ENCODE results near the gene LDB2.

Gene LDB2

DNA sequence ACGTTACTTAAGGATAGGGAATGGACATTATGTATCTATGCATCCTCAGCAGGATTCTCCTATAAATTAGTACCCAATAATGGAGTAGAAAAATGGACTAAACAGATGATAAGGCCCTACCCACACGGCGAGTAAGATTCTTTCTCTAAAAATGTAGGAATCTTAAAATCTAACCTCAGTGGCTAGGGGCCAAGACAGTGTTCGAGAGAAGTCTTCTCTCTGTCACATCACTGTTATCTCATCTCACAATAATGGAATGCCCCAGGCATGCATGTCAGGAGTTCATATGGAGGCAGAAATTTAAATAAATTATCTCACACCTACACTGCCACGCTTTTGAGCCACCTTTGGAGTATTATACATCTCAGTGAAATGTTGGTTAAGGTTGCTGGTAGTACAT, 132.9 kb downstream of the LDB2 start:
- DNase-seq (ENCODE audit: extremely low spot score, insufficient read length, low read depth) (no peak), FAIRE-seq (no peak)

DNA sequence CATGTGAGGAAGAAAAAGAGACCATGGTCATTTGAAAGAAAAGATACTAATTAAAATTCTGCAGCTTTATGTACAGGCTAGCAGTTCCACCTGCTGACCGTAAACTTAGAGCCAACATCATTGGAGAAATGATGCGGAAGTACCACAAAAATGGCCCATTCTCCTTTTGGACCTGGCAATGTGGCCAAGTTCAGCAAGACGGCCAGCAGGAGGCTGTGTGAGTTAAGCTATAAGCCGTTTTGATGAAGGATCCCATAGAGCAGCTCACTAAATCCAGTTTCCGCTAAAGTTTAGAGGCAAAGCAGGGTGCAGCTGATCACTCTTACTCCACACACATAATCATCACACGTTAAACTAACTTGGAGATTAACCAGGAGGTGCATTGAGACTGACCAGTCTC, 133.8 kb downstream of the LDB2 start:
- DNase-seq (ENCODE audit: extremely low spot score, insufficient read length, low read depth) (no peak), FAIRE-seq (no peak)

- DNase-seq (ENCODE audit: extremely low spot score, insufficient read length, low read depth) (no peak), FAIRE-seq (no peak)
These were observed 137.7 kb downstream of the LDB2 start for GRCh38 chr4:16760617-16761363.

DNA sequence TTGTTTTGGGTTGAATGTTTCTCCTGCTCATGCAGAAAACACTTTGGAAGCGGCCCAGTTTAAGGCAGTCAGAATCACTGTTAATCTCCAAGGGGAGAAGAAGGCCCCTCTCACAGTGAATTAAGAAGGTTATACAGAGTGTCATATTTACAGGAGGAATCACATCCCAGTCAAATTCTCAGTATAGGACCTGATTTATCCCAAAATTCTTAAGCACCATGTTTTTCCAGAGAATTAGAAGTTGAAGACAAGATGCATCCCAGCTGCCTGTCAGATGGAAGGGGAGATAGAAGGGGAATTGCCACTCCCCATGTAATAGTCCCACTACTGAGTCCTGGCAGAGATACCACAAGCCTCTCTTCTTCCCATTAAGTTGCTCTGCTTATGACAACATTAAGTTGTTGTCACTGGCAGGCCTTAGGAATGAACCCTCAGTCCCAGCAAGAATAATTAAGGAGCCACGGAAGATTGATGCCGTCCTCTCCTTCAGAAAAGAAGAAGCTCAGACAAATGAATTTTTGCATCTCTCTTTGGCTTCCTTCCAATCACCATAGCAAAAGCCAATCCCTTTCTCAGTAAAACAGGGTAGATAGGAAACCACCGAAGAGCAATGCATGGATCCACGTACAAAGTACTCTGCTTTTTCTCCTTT, 138.4 kb downstream of the LDB2 start:
- FAIRE-seq (no peak), DNase-seq (ENCODE audit: extremely low spot score, insufficient read length, low read depth) (no peak)

- DNase-seq (ENCODE audit: extremely low spot score, insufficient read length, low read depth) (no peak), FAIRE-seq (no peak)
These were observed 139.6 kb downstream of the LDB2 start for GRCh38 chr4:16758816-16759215.

- no peak for FAIRE-seq
- DNase-seq (ENCODE audit: extremely low spot score, insufficient read length, low read depth): no peak
These were observed 140.2 kb downstream of the LDB2 start for GRCh38 chr4:16758255-16758654.

DNA sequence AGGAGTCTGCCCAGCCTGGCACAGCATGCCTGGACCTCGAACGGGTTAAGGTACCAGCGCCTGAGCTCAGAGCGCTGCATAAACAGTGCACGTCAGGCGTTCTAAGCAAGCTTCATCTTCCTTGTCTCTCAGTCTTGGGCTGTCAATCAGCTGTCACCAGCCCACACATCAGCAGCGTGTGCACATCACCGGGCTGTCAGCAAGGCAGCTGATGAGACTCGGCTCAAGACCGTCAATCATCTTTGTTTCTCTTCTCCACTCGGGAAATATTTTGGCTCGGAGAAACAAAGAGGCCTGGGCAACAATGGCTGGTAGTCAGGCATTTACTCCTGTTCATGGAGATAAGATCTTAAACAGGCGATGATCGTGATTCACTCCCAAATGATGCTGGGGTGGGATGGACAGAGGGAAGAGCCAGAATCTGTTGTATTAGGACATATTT, 141.3 kb downstream of the LDB2 start:
- FAIRE-seq: no peak

GRCh38 chr4:16754104-16754503, 144.3 kb downstream of the LDB2 start:
- DNase-seq (ENCODE audit: extremely low spot score, insufficient read length, low read depth) (no peak), FAIRE-seq (no peak)

More for the DNA sequence above, 141.3 kb downstream of the LDB2 start:
- DNase-seq (ENCODE audit: extremely low spot score, insufficient read length, low read depth): no peak

- DNase-seq (ENCODE audit: extremely low spot score, insufficient read length, low read depth): no peak
These were observed 146.3 kb downstream of the LDB2 start for GRCh38 chr4:16752150-16752549.

GRCh38 chr4:16750882-16751642, 147.4 kb downstream of the LDB2 start:
- DNase-seq (ENCODE audit: extremely low spot score, insufficient read length, low read depth): no peak
- FAIRE-seq: no peak

More at GRCh38 chr4:16752150-16752549, 146.3 kb downstream of the LDB2 start:
- no peak for FAIRE-seq

DNA sequence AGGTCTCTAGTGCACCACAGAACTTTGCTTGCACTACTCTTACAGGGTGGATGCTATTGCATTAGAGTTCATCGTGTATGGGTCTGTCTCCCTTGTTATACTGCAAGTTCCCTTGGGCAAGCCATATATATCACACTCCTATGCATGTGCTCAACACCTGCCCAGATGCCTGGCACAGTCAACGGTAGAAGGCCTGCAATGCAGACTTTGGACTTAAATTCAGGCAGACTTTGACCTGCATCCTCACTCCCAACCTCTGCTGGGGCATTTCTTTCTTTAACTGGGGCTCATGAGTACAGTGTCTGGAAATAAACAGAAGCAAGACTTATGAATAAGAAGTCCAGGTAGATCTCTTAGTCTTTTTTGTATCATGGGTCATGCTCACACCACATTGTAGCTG, 148.2 kb downstream of the LDB2 start:
- DNase-seq (ENCODE audit: extremely low spot score, insufficient read length, low read depth): no peak
- FAIRE-seq: no peak

GRCh38 chr4:16745887-16746286, 152.6 kb downstream of the LDB2 start:
- DNase-seq (ENCODE audit: extremely low spot score, insufficient read length, low read depth) (no peak), FAIRE-seq (no peak)

- no peak for FAIRE-seq
- DNase-seq (ENCODE audit: extremely low spot score, insufficient read length, low read depth): no peak
These were observed 153.3 kb downstream of the LDB2 start for GRCh38 chr4:16745009-16745635.

- FAIRE-seq (no peak), DNase-seq (ENCODE audit: extremely low spot score, insufficient read length, low read depth) (no peak)
These were observed 157.2 kb downstream of the LDB2 start for GRCh38 chr4:16741287-16741686.

DNA sequence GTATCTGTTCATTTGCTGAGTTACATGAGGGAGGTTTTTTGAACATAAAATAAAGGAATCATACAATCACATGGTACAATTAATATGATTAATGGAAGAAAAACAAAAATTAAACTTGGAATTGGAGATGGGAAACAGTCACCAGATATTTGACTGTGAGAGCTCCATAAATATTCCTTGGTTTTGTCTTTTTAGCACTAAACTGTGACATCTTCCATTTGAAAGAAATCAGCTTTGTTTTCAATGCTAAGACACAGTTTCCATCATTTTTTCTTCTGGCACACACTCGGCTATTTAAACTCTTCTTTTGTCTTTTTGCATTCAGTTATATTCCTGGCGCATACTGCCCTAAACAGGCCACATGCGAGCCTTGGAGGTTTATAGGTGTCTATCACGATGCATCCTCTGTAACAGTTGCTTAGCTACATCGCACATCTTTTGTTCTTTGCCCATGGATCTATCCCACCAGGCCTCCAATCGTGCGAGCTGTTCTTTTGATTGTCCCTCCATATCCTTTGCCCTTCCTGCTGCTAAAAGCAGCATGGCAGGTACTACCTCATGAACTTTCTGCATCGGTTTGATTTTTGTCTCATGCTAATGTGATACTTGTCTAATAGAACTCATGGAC, 158.3 kb downstream of the LDB2 start:
- DNase-seq (ENCODE audit: extremely low spot score, insufficient read length, low read depth): no peak

GRCh38 chr4:16738558-16738957, 159.9 kb downstream of the LDB2 start:
- FAIRE-seq: no peak

More for the DNA sequence above, 158.3 kb downstream of the LDB2 start:
- FAIRE-seq: no peak

GRCh38 chr4:16733509-16733908, 164.9 kb downstream of the LDB2 start:
- FAIRE-seq (no peak), DNase-seq (ENCODE audit: extremely low spot score, insufficient read length, low read depth) (no peak)

More at GRCh38 chr4:16738558-16738957, 159.9 kb downstream of the LDB2 start:
- DNase-seq (ENCODE audit: extremely low spot score, insufficient read length, low read depth): no peak

DNA sequence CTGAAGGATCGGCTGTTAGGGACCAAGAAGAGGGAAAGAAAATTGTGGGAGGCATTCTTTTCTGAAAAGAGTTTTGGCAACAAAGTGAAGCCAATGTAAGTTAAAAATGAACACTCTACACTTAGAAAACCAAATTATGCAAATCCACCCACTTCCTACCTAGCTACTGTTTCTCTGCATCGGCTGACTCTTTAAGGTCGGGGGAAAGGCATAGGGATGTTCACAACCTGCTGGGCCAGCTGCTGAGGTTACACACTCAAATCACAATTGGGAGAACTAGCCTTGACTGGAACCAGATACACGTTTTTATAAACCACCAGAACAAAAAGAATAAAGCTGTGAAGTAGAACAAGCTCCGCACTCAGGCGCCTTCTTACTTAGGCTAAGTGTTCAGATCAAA, 165.7 kb downstream of the LDB2 start:
- no peak for FAIRE-seq
- DNase-seq (ENCODE audit: extremely low spot score, insufficient read length, low read depth): no peak

GRCh38 chr4:16731776-16732380, 166.6 kb downstream of the LDB2 start:
- DNase-seq (ENCODE audit: extremely low spot score, insufficient read length, low read depth) (no peak), FAIRE-seq (no peak)
